ENCODE results near the gene LHB. TPM values are rescaled to one million over a fixed set of nuclear protein-coding genes. Genes with fewer than 3 reads are reported as not detected.

LHB gene
- total RNA-seq: not detected in 2 replicates

GRCh38 chr19:49017041-49017665, at the start of gene LHB:
Gene LHB, minus strand, starts transcription at chr19:49017091. Its CDS starts 10 bp downstream, at chr19:49017081.

GRCh38 chr19:49064768-49065611, 48.1 kb upstream of the LHB start, which contains the start of gene NTF4:
Gene NTF4, minus strand, starts transcription at chr19:49064818. Its CDS starts 2,821 bp downstream, at chr19:49061997.

GRCh38 chr19:49057636-49058234, 40.8 kb upstream of the LHB start, which contains the start of gene CGB7:
Gene CGB7, minus strand, starts transcription at chr19:49057749. Its CDS starts 2,374 bp downstream, at chr19:49055375.

GRCh38 chr19:49049011-49049410, 32.1 kb upstream of the LHB start, which contains the start of gene CGB8:
Gene CGB8, minus strand, starts transcription at chr19:49049111. Its CDS starts 372 bp downstream, at chr19:49048739.

GRCh38 chr19:49043548-49043947, 26.7 kb upstream of the LHB start, which contains the start of gene CGB5:
Gene CGB5, plus strand, starts transcription at chr19:49043848. Its CDS starts 362 bp downstream, at chr19:49044210.

GRCh38 chr19:49036815-49037214, 19.9 kb upstream of the LHB start, which contains the start of gene CGB1:
Gene CGB1, minus strand, starts transcription at chr19:49036895. Its CDS starts 184 bp downstream, at chr19:49036711.

GRCh38 chr19:49031642-49032301, 14.9 kb upstream of the LHB start, which contains the start of gene CGB2:
Gene CGB2, plus strand, starts transcription at chr19:49031890. Its CDS starts 206 bp downstream, at chr19:49032096.

GRCh38 chr19:49024233-49024632, 7.3 kb upstream of the LHB start, which contains the start of gene CGB3:
Gene CGB3, minus strand, starts transcription at chr19:49024333. Its CDS starts 362 bp downstream, at chr19:49023971.

GRCh38 chr19:48993175-48994034, 23.5 kb downstream of the LHB start, which contains the start of the genes GYS1 and RUVBL2:
Gene GYS1, minus strand, starts transcription at chr19:48993309. Its CDS starts 197 bp downstream, at chr19:48993112.
Gene RUVBL2, plus strand, starts transcription at chr19:48993887. Its CDS starts 25 bp downstream, at chr19:48993912.

Other genes with a start within 250 kb of the LHB start
- gene BCAT2, start 206.1 kb downstream of the LHB start, total RNA-seq: 33.0 and 35.3 TPM in 2 replicates
- 2.2 and 2.8 TPM in 2 replicates for gene HSD17B14, start 180.6 kb downstream of the LHB start, total RNA-seq
- 21.3 and 22.6 TPM in 2 replicates for gene PLEKHA4, start 148.5 kb downstream of the LHB start, total RNA-seq
- gene PPP1R15A, start 144.7 kb downstream of the LHB start, total RNA-seq: 53.2 and 70.7 TPM in 2 replicates
- gene TULP2, start 118.3 kb downstream of the LHB start, total RNA-seq: 0.23 TPM in 1 of 2 replicates, not detected in the other
- 522 and 547 TPM in 2 replicates for gene NUCB1, start 116.8 kb downstream of the LHB start, total RNA-seq
- gene DHDH, start 83.4 kb downstream of the LHB start, total RNA-seq: 0.17 TPM in 1 of 2 replicates, not detected in the other
- 79.2 and 117 TPM in 2 replicates for gene BAX, start 62.2 kb downstream of the LHB start, total RNA-seq
- 4,527 and 7,180 TPM in 2 replicates for gene FTL, start 51.8 kb downstream of the LHB start, total RNA-seq
- gene GYS1, start 23.8 kb downstream of the LHB start, total RNA-seq: 108 and 117 TPM in 2 replicates
- gene RUVBL2, start 23.2 kb downstream of the LHB start, total RNA-seq: 156 and 174 TPM in 2 replicates
- gene CGB3, start 7.2 kb upstream of the LHB start, total RNA-seq: not detected in 2 replicates
- not detected in 2 replicates for gene CGB2, start 14.8 kb upstream of the LHB start, total RNA-seq
- not detected in 2 replicates for gene CGB1, start 19.8 kb upstream of the LHB start, total RNA-seq
- gene CGB5, start 26.8 kb upstream of the LHB start, total RNA-seq: not detected in 2 replicates
- not detected in 2 replicates for gene CGB8, start 32.0 kb upstream of the LHB start, total RNA-seq
- gene CGB7, start 40.7 kb upstream of the LHB start, total RNA-seq: under 0.01 and 0.17 TPM in 2 replicates
- gene NTF4, start 47.7 kb upstream of the LHB start, total RNA-seq: not detected in 2 replicates
- not detected in 2 replicates for gene KCNA7, start 55.6 kb upstream of the LHB start, total RNA-seq
- 159 and 170 TPM in 2 replicates for gene SNRNP70, start 68.4 kb upstream of the LHB start, total RNA-seq
- 7.5 and 12.6 TPM in 2 replicates for gene LIN7B, start 97.3 kb upstream of the LHB start, total RNA-seq
- gene C19orf73, start 102.1 kb upstream of the LHB start, total RNA-seq: 0.26 and 0.36 TPM in 2 replicates
- gene PPFIA3, start 102.5 kb upstream of the LHB start, total RNA-seq: 2.6 and 2.7 TPM in 2 replicates
- gene HRC, start 138.3 kb upstream of the LHB start, total RNA-seq: 0.53 and 0.65 TPM in 2 replicates
- gene TRPM4, start 140.7 kb upstream of the LHB start, total RNA-seq: 27.5 and 30.3 TPM in 2 replicates